Skeletal muscle tissue (tissue), 4 donors: ENCODE measurements around the gene GNG10. TPM values are rescaled to one million over a fixed set of nuclear protein-coding genes. Genes with fewer than 3 reads are reported as not detected.

Source experiments
- H3K27ac ChIP-seq: one replicate; pipeline ENCODE4 v1.7.0; 2013; ENCODE audit warnings: mild to moderate bottlenecking, low read depth, low read length, inconsistent platforms
- H3K27me3 ChIP-seq, 3 donors: one replicate each; pipeline ENCODE4 v1.7.0; 2013; ENCODE audit warnings: low read length in 3 of 3; ENCODE audit not compliant: control insufficient read depth in 3 of 3, insufficient read depth in 3 of 3
- H3K36me3 ChIP-seq, 3 donors: one replicate each; pipeline ENCODE4 v1.7.0; 2013; ENCODE audit warnings: low read length in 3 of 3; ENCODE audit not compliant: control insufficient read depth in 3 of 3, insufficient read depth in 3 of 3
- H3K4me1 ChIP-seq, 3 donors: one replicate each; pipeline ENCODE4 v1.7.0; 2013; ENCODE audit warnings: low read length in 3 of 3, mild to moderate bottlenecking in 3 of 3; ENCODE audit not compliant: control insufficient read depth in 3 of 3, insufficient read depth in 3 of 3
- H3K4me3 ChIP-seq, 3 donors: one replicate each; pipeline ENCODE4 v1.7.0; 2013; ENCODE audit warnings: low read length in 3 of 3
- H3K9ac ChIP-seq, 3 donors: one replicate each; pipeline ENCODE4 v1.7.0; 2013; ENCODE audit warnings: low read length in 3 of 3, mild to moderate bottlenecking in 3 of 3, moderate library complexity in 2 of 3, low read depth in 1 of 3
- H3K9me3 ChIP-seq, 3 donors: one replicate each; pipeline ENCODE4 v1.7.0; 2013; ENCODE audit warnings: low read length in 3 of 3; ENCODE audit not compliant: control insufficient read depth in 3 of 3
- total RNA-seq: library from RNA; depleted of rRNA; stranded (reverse); fragments of >200 nt; gene quantifications from one replicate; pipeline ENCODE4 v1.2.3, GENCODE V29; 2014
- donor health status: Osteomylitis.

Gene GNG10
- total RNA-seq, 1 donor from 2014 or later, result 20.9 TPM

DNA sequence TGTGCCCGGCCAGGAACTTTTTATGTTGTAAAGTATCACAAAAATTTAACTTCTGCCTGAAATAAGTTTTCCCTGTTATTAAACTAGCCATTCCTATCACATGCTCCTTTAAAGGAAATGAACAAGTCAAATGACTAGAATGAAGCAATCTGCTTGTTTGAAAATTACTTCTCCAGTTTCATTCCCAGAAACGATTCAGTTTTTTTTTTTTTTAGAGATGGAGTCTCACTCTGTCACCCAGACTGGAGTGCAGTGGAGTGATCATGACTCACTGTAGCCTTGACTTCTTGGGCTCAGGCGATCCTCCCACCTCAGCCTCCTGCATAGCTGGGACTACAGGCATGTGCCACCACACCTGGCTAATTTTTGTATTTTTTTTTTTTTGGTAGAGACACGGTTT lies 13.3 kb upstream of the GNG10 start:
- no peak overlapping the region for H3K4me3 ChIP-seq
- H3K27ac ChIP-seq, result no peak overlapping the region
- H3K27me3 ChIP-seq, result no peaks in the 10 kb centered on the region
- no peaks in the 10 kb centered on the region for H3K9me3 ChIP-seq
- no peak overlapping the region for H3K9ac ChIP-seq
- H3K4me1 ChIP-seq, result no peaks in the 10 kb centered on the region
- peaks cover 3 to 23% (median 10%) of the 10 kb centered on the region in 3 donors for H3K36me3 ChIP-seq

DNA sequence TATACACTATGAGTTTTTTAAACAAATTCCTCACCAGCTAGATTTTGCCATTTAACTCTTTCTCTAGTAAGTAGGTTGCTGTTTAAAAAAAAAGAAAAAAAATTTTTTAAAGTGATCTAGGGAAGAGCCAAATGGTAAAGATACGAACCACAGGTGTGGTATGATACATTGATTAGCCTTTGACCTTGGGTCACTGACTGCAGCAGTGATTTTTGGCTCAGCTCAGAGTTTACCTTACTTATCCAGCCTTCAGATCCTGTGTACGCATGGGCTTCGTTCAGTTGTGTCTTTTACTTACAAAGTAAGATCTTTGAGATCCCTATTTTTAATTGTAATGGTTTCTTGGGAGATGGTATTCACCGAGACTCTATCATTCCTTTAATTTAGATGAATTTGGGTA lies 12.4 kb upstream of the GNG10 start:
- no peaks in the 10 kb centered on the region for H3K4me1 ChIP-seq
- H3K27me3 ChIP-seq, result no peaks in the 10 kb centered on the region
- peaks cover 3 to 22% (median 14%) of the 10 kb centered on the region in 3 donors for H3K36me3 ChIP-seq
- H3K27ac ChIP-seq, result no peak overlapping the region
- no peak overlapping the region for H3K9ac ChIP-seq
- no peaks in the 10 kb centered on the region for H3K9me3 ChIP-seq
- no peak overlapping the region for H3K4me3 ChIP-seq

DNA sequence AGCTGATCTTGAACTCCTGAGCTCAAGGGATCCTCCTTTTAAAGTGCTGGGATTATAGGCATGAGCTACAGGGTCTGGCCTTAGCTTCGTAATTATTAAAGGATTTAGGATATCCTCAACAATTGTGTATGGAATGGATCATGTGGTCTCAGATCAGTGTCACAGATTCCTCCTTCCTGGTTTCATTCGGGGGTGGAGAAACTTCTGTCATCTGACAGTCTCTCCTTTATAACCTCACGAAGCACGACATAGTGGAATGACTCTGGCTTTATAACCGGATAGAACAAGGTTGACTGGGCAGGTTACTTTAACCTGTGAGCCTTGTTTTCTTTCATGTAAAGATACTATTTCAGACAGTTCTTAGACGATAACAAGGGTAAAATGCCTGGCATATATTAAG lies 4.4 kb upstream of the GNG10 start:
- Histone ChIP-seq H3K4me1 (peaks cover 0 to 5% (median 3%) of the 10 kb centered on the region in 3 donors), H3K4me3 (no peak overlapping the region), H3K27ac (no peak overlapping the region), H3K27me3 (no peaks in the 10 kb centered on the region), H3K9me3 (no peaks in the 10 kb centered on the region), H3K36me3 (peaks cover 0 to 10% (median 7%) of the 10 kb centered on the region in 3 donors), H3K9ac (no peak overlapping the region)

DNA sequence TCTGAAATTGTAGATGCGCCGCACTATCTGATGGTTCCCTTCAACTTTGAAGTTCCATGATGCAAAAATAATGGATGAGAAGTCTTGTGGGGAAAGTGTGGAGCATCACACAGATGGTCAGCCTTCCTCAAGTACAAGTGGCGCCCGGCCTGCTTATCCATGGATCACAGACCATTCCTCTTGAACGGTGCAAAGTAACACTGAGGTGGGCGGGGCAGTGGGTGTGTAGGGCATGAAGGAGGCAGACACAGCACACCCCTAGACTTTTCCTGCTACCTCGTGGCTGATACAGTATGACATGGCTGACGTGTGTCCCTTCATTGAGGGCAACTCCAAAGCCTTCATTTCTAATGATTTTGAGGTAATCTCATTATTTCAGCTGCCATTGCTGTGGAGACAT lies 2.5 kb upstream of the GNG10 start:
- no peak overlapping the region for H3K4me3 ChIP-seq

DNA sequence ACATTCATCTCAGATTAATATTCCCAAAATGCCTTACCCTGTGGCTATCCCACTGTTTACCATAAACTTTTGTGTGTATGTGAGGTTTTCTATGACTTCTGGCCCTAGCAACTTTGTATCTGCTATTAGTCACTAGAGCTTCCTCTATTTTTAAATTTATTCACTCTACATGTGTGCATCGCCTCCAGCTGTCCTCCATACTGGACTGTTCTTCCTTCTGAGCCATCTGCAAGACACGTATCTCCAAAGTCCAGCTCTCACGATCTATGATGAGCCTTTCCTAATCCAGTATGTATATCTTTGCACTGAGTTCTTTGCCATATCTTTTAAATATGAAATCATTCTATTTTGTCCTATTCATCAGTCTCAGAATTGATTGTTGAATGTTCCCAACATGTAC lies 1.7 kb upstream of the GNG10 start:
- no peaks in the 10 kb centered on the region for H3K27me3 ChIP-seq
- peaks cover 0 to 4% (median 0%) of the 10 kb centered on the region in 3 donors for H3K36me3 ChIP-seq
- H3K9me3 ChIP-seq, result no peaks in the 10 kb centered on the region
- H3K27ac ChIP-seq, result no peak overlapping the region
- H3K4me3 ChIP-seq, result no peak overlapping the region
- H3K9ac ChIP-seq, result no peak overlapping the region
- peaks cover 7 to 17% (median 16%) of the 10 kb centered on the region in 3 donors for H3K4me1 ChIP-seq

More for the DNA sequence above, 2.5 kb upstream of the GNG10 start:
- Histone ChIP-seq H3K27me3 (no peaks in the 10 kb centered on the region), H3K36me3 (peaks cover 0 to 7% (median 2%) of the 10 kb centered on the region in 3 donors), H3K9me3 (no peaks in the 10 kb centered on the region), H3K9ac (no peak overlapping the region), H3K4me1 (peaks cover 7 to 17% (median 16%) of the 10 kb centered on the region in 3 donors), H3K27ac (no peak overlapping the region)

DNA sequence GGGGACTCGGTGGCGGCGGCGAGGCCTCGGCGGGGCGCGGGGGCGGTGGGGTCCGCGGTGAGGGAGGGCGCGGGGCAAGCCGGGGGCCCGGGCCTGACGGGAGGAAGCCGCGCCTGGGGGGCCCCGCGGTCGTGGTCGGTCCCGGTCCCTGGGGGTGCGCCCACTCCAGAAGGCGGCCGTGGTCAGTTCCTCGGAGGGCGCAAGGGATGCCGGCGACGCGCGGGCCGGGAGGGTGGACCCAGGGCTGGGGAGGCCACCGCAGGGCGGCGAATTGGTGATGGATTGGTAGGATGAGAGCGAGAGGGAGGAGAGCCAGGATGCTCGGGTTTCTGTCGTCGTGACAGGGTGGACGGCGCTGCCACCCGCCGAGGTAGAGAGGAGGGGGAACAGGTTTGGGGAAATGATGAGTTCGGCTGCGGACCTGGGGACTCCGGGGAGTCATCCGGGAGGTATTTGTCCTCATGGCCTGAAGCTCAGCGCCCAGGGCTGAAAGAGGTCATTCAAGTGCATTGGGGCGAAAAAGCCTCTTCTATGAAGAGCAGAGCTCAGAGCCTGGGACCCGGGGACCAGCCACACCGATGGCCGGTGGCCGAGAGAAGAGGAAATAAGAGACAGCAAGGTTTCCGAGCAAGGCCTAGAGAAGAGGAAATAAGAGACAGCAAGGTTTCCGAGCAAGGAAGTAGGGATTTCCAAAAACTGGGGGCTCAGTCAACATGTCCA lies 557 bp downstream of the GNG10 start:
- Histone ChIP-seq H3K9me3 (no peaks in the 10 kb centered on the region), H3K36me3 (no peaks in the 10 kb centered on the region), H3K9ac (peak overlapping the region; percentile 66 to 77 (median 68)), H3K4me3 (peak overlapping the region; percentile 77 to 82 (median 80)), H3K4me1 (peaks cover 7 to 17% (median 16%) of the 10 kb centered on the region in 3 donors), H3K27ac (peak overlapping the region; percentile 60), H3K27me3 (no peaks in the 10 kb centered on the region)

DNA sequence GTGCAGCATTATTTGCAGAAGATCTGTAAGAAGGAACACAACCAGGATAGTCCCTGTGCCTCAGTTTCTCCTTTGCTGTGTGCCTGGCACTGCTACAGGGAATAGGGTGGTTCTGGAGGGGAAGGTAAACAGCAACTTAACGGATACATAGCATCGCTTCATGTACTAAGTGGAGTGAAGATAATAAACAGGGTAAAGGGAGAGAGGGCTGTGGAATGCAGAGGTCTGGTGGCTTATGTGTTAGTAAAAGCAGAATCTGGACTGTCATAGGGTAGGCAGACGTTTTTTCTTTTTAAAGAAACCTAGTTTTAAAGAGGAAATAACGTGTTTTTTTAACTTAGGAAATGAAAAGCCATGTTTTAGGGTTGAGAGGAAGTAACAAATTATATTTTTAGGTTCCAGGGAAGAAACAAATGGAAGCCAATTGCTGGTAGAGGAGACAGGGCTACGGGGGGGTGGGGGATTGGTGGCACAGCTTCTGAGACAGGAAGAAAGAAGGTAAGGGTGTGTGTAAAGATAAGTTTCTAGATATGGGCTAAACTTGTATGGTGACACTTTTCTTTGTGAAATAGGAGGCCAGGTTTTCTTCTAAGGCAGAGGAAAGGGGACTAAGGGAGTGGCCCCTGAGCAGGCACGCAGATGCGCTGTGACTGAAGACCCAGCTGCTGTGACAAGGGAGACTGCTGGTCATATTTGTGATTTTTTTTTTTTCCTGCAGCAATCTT lies 1.3 kb downstream of the GNG10 start:
- no peaks in the 10 kb centered on the region for H3K9me3 ChIP-seq
- peak overlapping the region; percentile 66 to 77 (median 68) for H3K9ac ChIP-seq
- no peaks in the 10 kb centered on the region for H3K27me3 ChIP-seq
- H3K27ac ChIP-seq, result peak overlapping the region; percentile 14
- peak overlapping the region; percentile 77 to 82 (median 80) for H3K4me3 ChIP-seq
- peaks cover 7 to 17% (median 16%) of the 10 kb centered on the region in 3 donors for H3K4me1 ChIP-seq
- peaks cover 0 to 4% (median 0%) of the 10 kb centered on the region in 3 donors for H3K36me3 ChIP-seq

DNA sequence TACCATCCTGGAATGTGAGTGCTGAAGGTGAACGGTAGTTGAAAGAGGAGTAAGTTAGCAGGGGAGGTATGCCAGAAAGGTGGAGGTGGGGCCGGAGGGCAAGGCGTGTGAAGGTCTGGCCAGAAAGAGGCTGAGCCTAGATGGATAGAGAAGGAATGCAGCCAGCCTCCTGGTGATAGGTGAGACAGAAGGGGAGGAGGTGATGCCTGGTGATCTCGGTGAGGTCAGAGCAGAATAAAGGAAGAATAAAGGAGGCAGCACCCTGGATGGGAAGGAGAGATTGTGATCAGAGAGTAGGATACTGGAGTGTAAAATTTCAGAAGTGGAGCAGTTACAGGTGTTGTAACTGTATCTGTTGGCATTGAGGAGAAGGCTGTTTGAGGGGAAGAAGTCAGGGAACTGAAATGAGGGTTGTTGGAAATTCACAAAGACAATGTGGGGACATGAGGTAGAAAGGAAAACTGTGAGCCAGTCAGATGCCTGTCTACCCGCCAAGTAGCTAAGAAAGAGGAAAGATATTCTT lies 2.0 kb downstream of the GNG10 start:
- Histone ChIP-seq H3K9ac (no peak overlapping the region), H3K27ac (no peak overlapping the region), H3K4me3 (peak overlapping the region in 1 of 3 donors; percentile 37), H3K9me3 (no peaks in the 10 kb centered on the region), H3K27me3 (no peaks in the 10 kb centered on the region), H3K36me3 (peaks cover 0 to 4% (median 0%) of the 10 kb centered on the region in 3 donors), H3K4me1 (peaks cover 7 to 17% (median 16%) of the 10 kb centered on the region in 3 donors)

DNA sequence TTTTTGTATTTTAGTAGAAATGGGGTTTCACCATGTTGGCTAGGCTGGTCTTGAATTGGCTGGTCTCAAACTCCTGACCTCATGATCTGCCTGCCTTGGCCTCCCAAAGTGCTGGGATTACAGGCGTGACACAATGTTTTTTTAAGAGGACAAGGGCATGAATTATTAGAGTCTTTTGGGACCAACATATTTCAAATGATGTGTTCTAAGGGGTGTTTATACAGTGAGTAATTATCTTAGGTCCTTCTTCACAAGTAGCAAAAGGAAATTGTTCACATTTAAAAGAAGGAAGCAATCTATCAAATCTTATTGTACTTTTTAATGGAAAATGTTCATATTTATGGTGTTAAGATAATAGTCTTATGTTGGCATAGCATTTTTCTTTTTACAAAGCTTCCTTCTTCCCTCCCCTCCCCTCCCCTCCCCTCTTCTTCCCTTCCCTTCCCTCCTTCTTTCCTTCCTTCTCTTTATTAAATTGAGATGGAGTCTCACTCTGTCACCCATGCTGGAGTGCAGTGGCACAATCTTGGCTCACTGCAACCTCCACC lies 6.7 kb downstream of the GNG10 start:
- H3K27me3 ChIP-seq, result no peaks in the 10 kb centered on the region
- no peak overlapping the region for H3K4me3 ChIP-seq
- no peak overlapping the region for H3K9ac ChIP-seq
- no peaks in the 10 kb centered on the region for H3K9me3 ChIP-seq
- no peak overlapping the region for H3K27ac ChIP-seq
- H3K4me1 ChIP-seq, result peaks cover 2 to 3% (median 3%) of the 10 kb centered on the region in 3 donors
- H3K36me3 ChIP-seq, result peaks cover 0 to 11% (median 6%) of the 10 kb centered on the region in 3 donors
